ENCODE data around the gene EEF2K.

- TF ChIP-seq CTCF (conservative IDR thresholded peaks at IDR 0.05; ENCODE audit: low read depth, low read length) (no peak), EZH2 (IDR thresholded peaks at IDR 0.05; ENCODE audit: low read length, unreplicated experiment) (no peak)
Observed at GRCh38 chr16:22265351-22265750, 59.3 kb downstream of the EEF2K start.
